H1 (cell line): Measurements from ENCODE around the gene PDE4B.

Experiments
- CTCF ChIP-seq, 3 experiments: IDR thresholded peaks; 1 replicate in 2 of 3; 2 replicates in 1 of 3; pipeline versions ENCODE4 v1.5.1 to v1.6.1; 2011; ENCODE audit warnings: low read length in 3 of 3, mild to moderate bottlenecking in 3 of 3, inconsistent platforms in 2 of 3, low read depth in 1 of 3, moderate library complexity in 1 of 3; ENCODE audit not compliant: insufficient read depth in 1 of 3; ENCODE audit errors: control extremely low read depth in 1 of 3
- POLR2A ChIP-seq, 2 experiments: IDR thresholded peaks; 1 replicate in 1 of 2; 2 replicates in 1 of 2; pipeline ENCODE4 v1.6.1; 2011; ENCODE audit warnings: low read depth in 2 of 2, low read length in 2 of 2, mild to moderate bottlenecking in 2 of 2; ENCODE audit errors: control extremely low read depth in 1 of 2
- USF2 ChIP-seq: IDR thresholded peaks from 2 replicates; pipeline ENCODE4 v1.6.1; 2011; ENCODE audit warnings: low read length, improper control_type of control experiment

- TF ChIP-seq CTCF (IDR thresholded peaks at IDR 0.05; ENCODE audit: control extremely low read depth in 1 of 3, insufficient read depth in 1 of 3, low read depth in 1 of 3, low read length in 3 of 3) (no peak), USF2 (no peak), POLR2A (IDR thresholded peaks at IDR 0.05; ENCODE audit: control extremely low read depth in 1 of 2, low read depth in 2 of 2, low read length in 2 of 2) (no peak)
Observed at GRCh38 chr1:66248257-66248656, 455.6 kb downstream of the PDE4B start.
